Measurements from ENCODE around the gene ASAP2.

The ASAP2 gene

DNA sequence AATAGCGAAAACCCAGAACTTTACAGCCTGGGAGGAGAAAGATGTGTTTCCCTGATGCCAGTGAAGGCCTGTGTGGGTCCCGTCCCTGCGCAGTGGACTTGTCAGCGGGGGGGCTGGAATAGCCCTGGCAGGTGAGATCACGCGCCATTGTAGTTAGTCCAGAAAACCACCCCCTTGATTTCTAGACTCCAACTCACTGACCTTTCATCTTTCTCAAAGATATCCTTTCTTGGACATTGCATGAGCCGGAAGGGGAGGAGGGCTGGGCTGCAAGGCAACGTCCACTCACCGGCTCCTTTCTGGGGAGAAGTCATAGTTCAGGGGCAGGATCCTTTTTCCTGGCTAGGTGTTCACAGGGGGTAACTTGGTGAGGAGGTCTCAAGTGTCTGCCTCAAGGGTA lies 22.3 kb upstream of the ASAP2 start:
- DNase-seq (ENCODE audit: low read depth), result no peak

DNA sequence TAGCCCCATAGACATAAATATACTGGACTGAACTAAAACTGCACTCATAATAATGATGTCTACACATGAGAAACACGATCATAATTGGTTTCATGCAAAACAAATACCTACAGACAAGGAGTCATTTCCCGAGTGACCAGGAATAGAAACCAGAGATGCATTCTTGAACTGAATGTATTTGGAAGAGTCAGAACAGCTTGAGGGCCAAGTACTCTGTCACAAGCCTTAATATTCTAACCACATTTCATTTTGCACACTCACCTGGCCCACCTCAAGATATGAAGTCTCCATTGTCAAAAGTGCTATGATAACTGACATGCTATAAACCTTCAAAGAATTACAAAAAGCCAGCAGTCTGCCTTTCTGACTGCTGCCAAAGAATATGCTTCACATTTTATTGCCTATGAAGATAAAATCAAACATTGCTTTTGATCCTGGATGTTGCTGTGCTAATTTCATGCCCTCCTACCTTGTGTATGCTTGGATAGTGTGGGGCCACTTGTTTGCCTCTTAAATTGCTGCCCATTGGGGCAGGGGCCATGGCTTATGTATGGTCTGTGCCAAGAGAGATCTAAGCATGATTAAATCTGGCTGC lies 18.9 kb upstream of the ASAP2 start:
- DNase-seq (ENCODE audit: low read depth), result peak; percentile 65

- DNase-seq (ENCODE audit: low read depth), result no peak
Observed at GRCh38 chr2:9188823-9189222, 17.8 kb upstream of the ASAP2 start.

- no peak for DNase-seq (ENCODE audit: low read depth)
Observed at GRCh38 chr2:9189901-9190300, 16.7 kb upstream of the ASAP2 start.

DNA sequence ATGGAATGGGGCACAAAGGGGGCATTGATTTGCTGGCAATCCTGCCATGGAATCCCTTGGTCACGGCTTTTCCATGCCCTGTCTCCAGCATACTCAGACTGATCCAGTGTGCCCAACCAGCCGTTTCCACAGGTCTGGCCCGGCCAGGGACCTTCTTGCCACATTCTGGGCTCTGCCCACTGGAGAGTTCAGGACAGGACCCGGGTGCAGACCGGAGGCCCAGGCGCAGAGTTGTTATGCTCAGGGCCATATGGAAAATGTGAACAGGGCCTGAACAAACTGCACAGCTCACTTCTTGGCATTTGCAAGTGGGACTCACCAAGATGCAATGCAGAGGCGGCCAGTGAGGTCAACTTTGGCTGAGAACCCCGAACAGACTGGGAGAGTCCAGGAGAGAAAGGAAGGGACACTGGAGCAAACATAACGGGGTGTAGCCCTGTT lies 15.6 kb upstream of the ASAP2 start:
- DNase-seq (ENCODE audit: low read depth), result peak; percentile 97

DNA sequence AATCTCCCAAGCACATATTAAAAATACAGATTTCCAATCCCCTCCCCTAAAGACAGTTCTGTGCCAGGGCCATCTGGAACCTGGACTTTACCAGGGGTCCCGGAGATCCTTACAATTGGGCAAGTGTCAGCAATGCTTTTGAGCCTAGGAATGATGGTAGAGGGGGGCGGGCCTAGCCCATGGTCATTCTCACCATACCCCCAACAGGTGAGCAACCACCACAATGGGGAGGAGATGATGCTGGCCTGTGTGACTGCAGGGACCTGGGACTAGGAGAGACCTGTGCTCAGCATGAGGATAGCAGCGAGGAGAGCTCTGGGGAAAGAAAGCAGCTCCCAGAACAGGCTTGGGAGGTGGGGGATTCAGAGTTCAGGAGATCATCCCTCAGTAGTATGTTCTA lies 13.9 kb upstream of the ASAP2 start:
- DNase-seq (ENCODE audit: low read depth), result no peak

- no peak for DNase-seq (ENCODE audit: low read depth)
Observed at GRCh38 chr2:9194352-9194751, 12.3 kb upstream of the ASAP2 start.

- DNase-seq (ENCODE audit: low read depth), result peak; percentile 41
Observed at GRCh38 chr2:9196637-9197036, 10.0 kb upstream of the ASAP2 start.

- no peak for DNase-seq (ENCODE audit: low read depth)
Observed at GRCh38 chr2:9197916-9198315, 8.7 kb upstream of the ASAP2 start.

GRCh38 chr2:9199716-9200632 lies 6.6 kb upstream of the ASAP2 start:
- DNase-seq (ENCODE audit: low read depth), result peak; percentile 75

- DNase-seq (ENCODE audit: low read depth), result no peak
Observed at GRCh38 chr2:9200633-9201015, 6.0 kb upstream of the ASAP2 start.

DNA sequence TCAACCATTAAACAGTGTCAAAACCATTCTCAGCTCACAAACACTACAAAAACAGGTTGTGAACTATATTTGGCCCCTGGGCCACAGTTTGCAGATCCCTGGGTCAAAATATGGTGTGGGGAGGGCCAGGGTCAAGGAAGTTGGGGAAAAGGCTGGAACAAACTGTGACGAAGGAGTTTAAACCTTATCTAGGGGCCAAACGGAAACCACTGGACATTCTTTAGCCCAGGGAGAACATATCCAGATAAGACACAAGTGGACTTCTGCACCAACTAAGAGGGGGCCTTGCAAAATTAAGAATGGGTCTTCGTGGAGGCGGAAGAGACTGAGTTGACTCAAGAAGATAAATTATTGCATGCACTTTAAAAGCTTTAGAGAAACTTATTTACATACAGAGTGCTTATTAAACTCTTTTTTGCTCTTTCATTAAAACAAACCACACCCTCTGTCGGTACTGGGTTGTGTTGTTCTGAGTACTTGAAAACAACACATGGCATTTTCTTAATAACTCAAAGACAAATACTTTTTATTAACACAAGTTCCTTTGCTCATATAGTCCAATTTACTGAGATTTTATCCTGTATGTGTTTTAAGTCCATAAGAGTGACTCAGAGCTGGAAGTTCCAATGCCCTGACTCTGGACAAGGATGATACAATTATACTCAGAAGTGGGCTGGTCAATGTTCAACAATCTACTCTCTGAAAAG lies 5.3 kb upstream of the ASAP2 start:
- DNase-seq (ENCODE audit: low read depth), result peak; percentile 86

DNA sequence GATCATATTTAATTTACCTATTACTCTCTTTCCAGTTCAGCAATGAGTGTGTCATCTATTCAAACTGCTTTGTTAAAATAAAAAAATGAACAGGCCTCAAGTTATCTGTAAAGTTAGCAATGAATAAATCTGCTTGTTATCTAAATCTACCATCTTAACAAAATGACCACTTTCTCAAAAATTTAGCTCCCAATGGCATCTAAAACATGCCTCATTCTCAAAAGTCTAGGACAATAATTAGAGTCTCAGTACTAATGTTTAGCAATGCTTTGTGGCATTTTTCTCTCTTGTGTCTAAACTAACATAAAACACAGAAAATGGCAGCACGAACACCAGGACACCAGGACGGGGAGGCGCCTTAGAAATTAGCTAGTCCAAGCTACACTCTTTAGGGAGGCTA lies 3.6 kb upstream of the ASAP2 start:
- peak; percentile 75 for DNase-seq (ENCODE audit: low read depth)

DNA sequence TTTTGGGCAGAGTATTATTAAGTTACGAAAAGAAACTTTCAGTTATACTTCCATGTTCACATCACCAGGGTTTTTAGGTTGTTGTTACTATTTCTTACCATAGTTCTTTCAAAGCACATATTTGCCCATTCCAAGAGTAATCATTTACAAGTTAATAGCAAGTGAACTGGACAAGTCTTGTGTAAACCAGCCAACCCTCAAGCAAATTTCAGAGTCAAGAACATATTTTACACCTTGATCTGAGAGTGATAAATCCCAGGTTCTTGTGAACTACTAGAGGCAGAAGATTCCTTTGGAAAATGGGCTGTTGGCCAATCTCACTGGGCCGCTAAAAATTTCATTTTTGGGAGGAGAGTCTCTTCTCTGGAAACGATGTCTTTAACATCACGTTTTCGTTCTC lies 2.7 kb upstream of the ASAP2 start:
- DNase-seq (ENCODE audit: low read depth), result no peak

GRCh38 chr2:9204939-9205338 lies 1.7 kb upstream of the ASAP2 start:
- no peak for DNase-seq (ENCODE audit: low read depth)

DNA sequence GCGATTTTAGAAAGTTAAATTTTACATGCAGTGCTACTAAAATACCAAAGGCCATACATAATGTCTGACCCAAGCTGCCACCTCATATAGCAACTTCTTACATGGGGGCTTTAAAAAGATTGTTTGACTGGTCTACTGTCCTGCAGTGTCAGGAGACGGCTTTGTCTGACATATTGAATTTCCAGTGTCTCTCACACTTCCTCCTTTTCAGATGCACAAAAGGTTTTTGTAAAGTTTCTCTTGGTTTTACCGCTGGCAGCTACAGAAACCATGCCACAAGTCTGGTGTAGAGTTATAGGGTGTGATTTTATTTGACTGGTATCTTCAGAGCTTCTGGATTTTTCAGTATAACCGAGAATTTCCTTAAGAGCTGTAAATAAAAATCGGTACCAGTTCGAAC lies 1.1 kb upstream of the ASAP2 start:
- no peak for DNase-seq (ENCODE audit: low read depth)

DNA sequence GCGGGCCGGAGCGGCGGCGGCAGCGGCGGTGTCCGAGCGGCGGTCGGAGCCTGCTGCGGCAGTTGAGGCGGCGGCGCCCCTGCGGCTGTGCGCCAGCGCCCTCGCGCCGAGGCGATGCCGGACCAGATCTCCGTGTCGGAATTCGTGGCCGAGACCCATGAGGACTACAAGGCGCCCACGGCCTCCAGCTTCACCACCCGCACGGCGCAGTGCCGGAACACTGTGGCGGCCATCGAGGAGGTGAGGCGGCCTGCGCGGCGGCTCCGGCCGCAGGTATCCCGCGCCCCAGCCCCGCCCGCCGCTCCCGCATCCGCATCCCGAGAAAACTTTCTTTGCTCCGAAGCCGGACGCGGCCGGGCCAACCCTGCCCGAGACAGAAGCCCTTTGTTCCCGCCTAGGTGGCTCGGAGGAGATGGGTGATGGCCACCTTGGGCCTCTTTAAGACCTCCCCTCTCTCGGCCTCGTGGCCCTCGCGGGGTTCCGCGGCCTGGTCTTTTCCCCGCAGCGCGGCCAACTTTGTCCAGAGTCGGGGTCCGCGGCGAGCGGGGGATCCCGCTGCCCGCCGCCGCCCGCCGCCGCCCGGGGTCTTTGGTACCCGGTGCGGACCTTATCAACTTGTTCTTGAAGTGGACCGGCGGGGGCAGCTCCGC lies 504 bp downstream of the ASAP2 start:
- peak; percentile 47 for DNase-seq (ENCODE audit: low read depth)

GRCh38 chr2:9207641-9208311 lies 1.2 kb downstream of the ASAP2 start:
- no peak for DNase-seq (ENCODE audit: low read depth)

- no peak for DNase-seq (ENCODE audit: low read depth)
Observed at GRCh38 chr2:9208875-9209274, 2.3 kb downstream of the ASAP2 start.

GRCh38 chr2:9210030-9210429 lies 3.4 kb downstream of the ASAP2 start:
- DNase-seq (ENCODE audit: low read depth), result no peak

DNA sequence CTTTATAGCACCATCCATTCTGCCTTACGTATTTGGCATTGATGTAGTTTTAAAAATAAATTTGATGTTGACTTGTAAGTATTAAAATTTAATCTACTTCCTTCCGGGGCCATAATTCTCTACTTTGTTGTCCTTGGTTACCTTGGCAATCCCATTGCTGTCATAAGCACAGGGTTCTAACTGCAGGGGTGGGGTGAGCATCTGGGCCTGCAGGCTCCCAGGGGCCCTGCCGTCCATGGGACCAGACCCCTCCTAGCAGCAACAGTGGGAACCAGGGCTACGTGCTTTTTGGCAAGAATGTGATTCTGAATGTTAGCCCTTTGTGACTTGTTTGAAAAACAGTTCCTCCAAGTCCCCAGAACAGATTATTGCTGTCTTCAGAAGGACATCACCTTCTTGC lies 4.9 kb downstream of the ASAP2 start:
- no peak for DNase-seq (ENCODE audit: low read depth)

All from EH (cell line).